Glomerular visceral epithelial cell (primary cell): ENCODE data around the gene MED26.

Experiments
- DNase-seq: peaks from one replicate; pipeline ENCODE4 v3.0.0-alpha.2; 2016; ENCODE audit errors: extremely low spot score

The MED26 gene

GRCh38 chr19:16540948-16541347 is 87.1 kb downstream of the MED26 start:
- no peak for DNase-seq

- no peak for DNase-seq
Measured at GRCh38 chr19:16537111-16537510, 90.9 kb downstream of the MED26 start.

GRCh38 chr19:16536130-16536529 is 91.9 kb downstream of the MED26 start:
- no peak for DNase-seq

- DNase-seq: no peak
Measured at GRCh38 chr19:16535381-16535780, 92.6 kb downstream of the MED26 start.

- DNase-seq: no peak
Measured at GRCh38 chr19:16532440-16533234, 95.4 kb downstream of the MED26 start.

- no peak for DNase-seq
Measured at GRCh38 chr19:16531380-16531669, 96.7 kb downstream of the MED26 start.

- DNase-seq: no peak
Measured at GRCh38 chr19:16530540-16531379, 97.2 kb downstream of the MED26 start.

GRCh38 chr19:16529466-16530144 is 98.4 kb downstream of the MED26 start:
- DNase-seq: no peak

- DNase-seq: no peak
Measured at GRCh38 chr19:16527971-16528521, 100.0 kb downstream of the MED26 start.

- DNase-seq: no peak
Measured at GRCh38 chr19:16527334-16527935, 100.6 kb downstream of the MED26 start.

GRCh38 chr19:16525751-16526481 is 102.1 kb downstream of the MED26 start:
- no peak for DNase-seq

GRCh38 chr19:16524991-16525734 is 102.8 kb downstream of the MED26 start:
- DNase-seq: no peak
